ENCODE data around the gene DUT.

The DUT gene

GRCh38 chr15:48367483-48367882 lies 36.3 kb downstream of the DUT start:
- no peak for DNase-seq (ENCODE audit: extremely low read depth in 1 of 2, low read depth in 1 of 2)

- no peak for DNase-seq (ENCODE audit: extremely low read depth in 1 of 2, low read depth in 1 of 2)
These were observed 39.2 kb downstream of the DUT start for GRCh38 chr15:48370460-48370859.

GRCh38 chr15:48371550-48371949 lies 40.3 kb downstream of the DUT start:
- DNase-seq (ENCODE audit: extremely low read depth in 1 of 2, low read depth in 1 of 2) = no peak

GRCh38 chr15:48371961-48372360 lies 40.7 kb downstream of the DUT start:
- DNase-seq (ENCODE audit: extremely low read depth in 1 of 2, low read depth in 1 of 2) = no peak

- no peak for DNase-seq (ENCODE audit: extremely low read depth in 1 of 2, low read depth in 1 of 2)
These were observed 42.7 kb downstream of the DUT start for GRCh38 chr15:48373821-48374451.

GRCh38 chr15:48374472-48374871 lies 43.2 kb downstream of the DUT start:
- DNase-seq (ENCODE audit: extremely low read depth in 1 of 2, low read depth in 1 of 2) = no peak

- no peak for DNase-seq (ENCODE audit: extremely low read depth in 1 of 2, low read depth in 1 of 2)
These were observed 44.5 kb downstream of the DUT start for GRCh38 chr15:48375767-48376166.

GRCh38 chr15:48380198-48380597 lies 49.0 kb downstream of the DUT start:
- DNase-seq (ENCODE audit: extremely low read depth in 1 of 2, low read depth in 1 of 2) = no peak

- DNase-seq (ENCODE audit: extremely low read depth in 1 of 2, low read depth in 1 of 2) = no peak
These were observed 50.6 kb downstream of the DUT start for GRCh38 chr15:48381861-48382260.

GRCh38 chr15:48383031-48383430 lies 51.8 kb downstream of the DUT start:
- DNase-seq (ENCODE audit: extremely low read depth in 1 of 2, low read depth in 1 of 2) = no peak

- no peak for DNase-seq (ENCODE audit: extremely low read depth in 1 of 2, low read depth in 1 of 2)
These were observed 53.4 kb downstream of the DUT start for GRCh38 chr15:48384616-48385015.

- DNase-seq (ENCODE audit: extremely low read depth in 1 of 2, low read depth in 1 of 2) = no peak
These were observed 54.0 kb downstream of the DUT start for GRCh38 chr15:48385031-48385830.

- DNase-seq (ENCODE audit: extremely low read depth in 1 of 2, low read depth in 1 of 2) = no peak
These were observed 57.0 kb downstream of the DUT start for GRCh38 chr15:48388016-48388851.

GRCh38 chr15:48388910-48389309 lies 57.7 kb downstream of the DUT start:
- no peak for DNase-seq (ENCODE audit: extremely low read depth in 1 of 2, low read depth in 1 of 2)

GRCh38 chr15:48389691-48390143 lies 58.5 kb downstream of the DUT start:
- DNase-seq (ENCODE audit: extremely low read depth in 1 of 2, low read depth in 1 of 2) = no peak

GRCh38 chr15:48391950-48392349 lies 60.7 kb downstream of the DUT start:
- DNase-seq (ENCODE audit: extremely low read depth in 1 of 2, low read depth in 1 of 2) = no peak

GRCh38 chr15:48392356-48392755 lies 61.1 kb downstream of the DUT start:
- no peak for DNase-seq (ENCODE audit: extremely low read depth in 1 of 2, low read depth in 1 of 2)

All from activated CD8-positive, alpha-beta memory T cell treated with anti-CD3 and anti-CD28 coated beads for 1 hour (primary cell).